ENCODE data around the gene ARID5B.
"Not testable (repeated sequence)": the region's sequence is repeated elsewhere in the genome, so short reads cannot be mapped to it uniquely, and the experiment has no call there.

The ARID5B gene

DNA sequence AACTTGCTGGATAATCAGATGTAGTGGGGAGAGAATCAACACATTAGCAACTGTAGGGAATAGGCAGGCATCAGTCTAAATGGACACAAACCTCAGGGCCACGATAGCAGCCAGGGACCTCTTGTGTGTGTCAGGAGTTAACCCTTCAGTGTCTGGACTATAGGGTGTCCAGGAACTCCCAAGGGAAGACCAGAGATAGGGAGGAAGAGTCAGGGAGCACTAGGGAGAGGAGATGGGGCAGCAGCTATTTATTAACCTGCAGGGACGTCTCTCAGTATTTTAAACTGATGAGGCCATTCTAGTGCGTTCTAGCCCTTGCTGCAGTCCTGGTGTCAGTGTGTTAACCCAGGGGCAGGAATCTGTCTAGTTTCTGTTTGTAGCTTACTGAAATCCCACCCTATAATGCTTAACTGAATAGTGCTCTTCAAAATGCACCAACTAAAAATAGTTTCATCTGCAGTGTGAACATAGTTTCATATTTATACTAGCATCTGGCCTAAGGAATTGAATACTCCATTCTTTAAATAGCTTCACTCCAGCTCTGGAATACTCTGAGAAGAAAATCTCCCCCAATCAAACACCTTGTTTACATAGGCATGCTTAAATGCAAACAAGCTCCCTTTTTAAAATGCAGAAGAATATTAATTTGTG lies 62.7 kb downstream of the ARID5B start:
- no peak for DNase-seq (ENCODE audit: low read depth in 1 of 2, low spot score in 1 of 2)

DNA sequence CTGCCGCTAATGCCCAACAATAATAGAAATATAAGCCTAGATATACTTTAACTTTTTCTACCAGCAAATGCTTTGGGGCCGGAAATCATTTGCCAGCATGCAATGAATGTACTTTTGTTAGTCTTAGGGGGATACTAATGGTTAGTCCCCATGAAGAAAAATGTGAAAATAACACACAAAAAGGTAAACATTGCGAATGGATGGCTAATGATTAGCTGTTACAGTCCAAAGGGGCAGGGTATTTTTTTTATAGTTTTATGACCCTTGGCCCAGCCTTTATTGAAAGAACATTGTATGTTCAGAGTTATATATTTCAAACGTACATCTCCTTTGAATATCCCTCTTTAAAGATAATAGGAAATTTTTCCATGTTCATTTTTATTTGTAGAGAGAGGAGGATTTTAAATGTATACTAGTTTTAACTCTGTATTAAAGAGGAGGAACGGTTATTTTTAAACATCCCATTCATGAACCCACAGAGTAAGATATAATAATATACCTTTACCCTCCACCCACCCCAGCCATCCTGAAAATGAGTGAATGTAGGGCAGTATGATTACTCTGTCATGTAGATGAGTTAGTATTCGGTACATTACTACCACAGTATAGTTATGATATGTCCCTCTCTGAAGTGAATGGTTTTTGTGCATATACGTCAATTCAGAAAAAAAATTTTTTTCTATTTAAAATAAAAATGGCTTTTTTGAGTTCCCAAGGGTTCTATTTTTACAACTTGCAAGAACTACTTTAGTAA lies 63.6 kb downstream of the ARID5B start:
- no peak for DNase-seq (ENCODE audit: low read depth in 1 of 2, low spot score in 1 of 2)

- no peak for DNase-seq (ENCODE audit: low read depth in 1 of 2, low spot score in 1 of 2)
Observed at GRCh38 chr10:61965703-61966395, 64.3 kb downstream of the ARID5B start.

DNA sequence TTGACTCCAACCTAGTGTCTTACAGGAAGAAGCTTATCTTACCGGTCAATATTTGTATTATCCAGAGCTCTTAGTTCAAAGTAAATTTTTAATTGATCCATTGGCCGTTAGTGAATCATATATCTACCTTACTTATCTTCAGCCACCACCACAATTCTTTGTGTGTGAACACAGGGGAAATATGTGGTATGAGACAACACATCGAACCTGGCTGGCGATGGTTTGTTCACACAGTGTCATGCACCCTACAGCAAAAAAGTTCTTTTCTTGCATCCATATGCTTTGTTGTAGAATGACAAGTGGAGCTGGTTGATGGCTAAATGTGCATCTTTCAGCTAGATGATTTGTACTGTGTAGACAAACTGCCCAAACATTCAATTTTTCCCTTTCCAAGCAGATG lies 65.8 kb downstream of the ARID5B start:
- DNase-seq (ENCODE audit: low read depth in 1 of 2, low spot score in 1 of 2) = no peak

- no peak for DNase-seq (ENCODE audit: low read depth in 1 of 2, low spot score in 1 of 2)
Observed at GRCh38 chr10:61970182-61971002, 68.9 kb downstream of the ARID5B start.

DNA sequence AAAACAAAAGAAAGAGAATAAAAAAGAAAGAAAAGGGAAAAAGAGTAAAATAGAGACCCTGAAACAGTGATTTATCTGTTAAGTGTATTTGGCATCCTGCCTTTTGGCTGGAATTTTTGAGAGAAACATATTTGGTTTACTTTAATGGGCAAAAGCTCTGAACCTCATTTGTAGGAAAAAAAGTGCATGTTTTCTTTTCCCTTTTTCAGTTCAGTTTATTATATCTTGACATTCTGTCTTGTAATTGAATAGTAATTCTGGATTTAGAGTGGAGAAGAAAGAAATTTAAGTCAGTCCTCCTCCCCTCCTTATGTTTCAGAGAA lies 69.5 kb downstream of the ARID5B start:
- no peak for DNase-seq (ENCODE audit: low read depth in 1 of 2, low spot score in 1 of 2)

GRCh38 chr10:61973169-61973568 lies 71.7 kb downstream of the ARID5B start:
- no peak for DNase-seq (ENCODE audit: low read depth in 1 of 2, low spot score in 1 of 2)

DNA sequence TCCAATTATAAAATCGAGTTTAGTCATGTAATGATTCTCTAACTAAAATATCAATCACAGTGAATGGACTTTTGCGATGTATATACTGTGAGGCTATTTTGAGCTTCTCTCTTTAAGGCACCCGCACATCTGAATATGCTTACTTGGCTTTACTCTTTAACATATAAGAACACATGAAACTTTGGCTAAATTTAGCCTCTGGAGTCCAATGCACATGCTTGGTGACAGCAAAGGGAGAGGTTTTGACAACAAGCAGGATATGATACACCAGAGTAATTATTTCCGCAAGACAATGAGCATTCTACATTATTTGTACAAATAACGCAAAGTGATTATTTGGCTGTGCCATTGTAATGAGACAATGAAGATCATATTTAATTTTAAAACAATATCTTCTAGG lies 72.4 kb downstream of the ARID5B start:
- no peak for DNase-seq (ENCODE audit: low read depth in 1 of 2, low spot score in 1 of 2)

- no peak for DNase-seq (ENCODE audit: low read depth in 1 of 2, low spot score in 1 of 2)
Observed at GRCh38 chr10:61974601-61975390, 73.3 kb downstream of the ARID5B start.

DNA sequence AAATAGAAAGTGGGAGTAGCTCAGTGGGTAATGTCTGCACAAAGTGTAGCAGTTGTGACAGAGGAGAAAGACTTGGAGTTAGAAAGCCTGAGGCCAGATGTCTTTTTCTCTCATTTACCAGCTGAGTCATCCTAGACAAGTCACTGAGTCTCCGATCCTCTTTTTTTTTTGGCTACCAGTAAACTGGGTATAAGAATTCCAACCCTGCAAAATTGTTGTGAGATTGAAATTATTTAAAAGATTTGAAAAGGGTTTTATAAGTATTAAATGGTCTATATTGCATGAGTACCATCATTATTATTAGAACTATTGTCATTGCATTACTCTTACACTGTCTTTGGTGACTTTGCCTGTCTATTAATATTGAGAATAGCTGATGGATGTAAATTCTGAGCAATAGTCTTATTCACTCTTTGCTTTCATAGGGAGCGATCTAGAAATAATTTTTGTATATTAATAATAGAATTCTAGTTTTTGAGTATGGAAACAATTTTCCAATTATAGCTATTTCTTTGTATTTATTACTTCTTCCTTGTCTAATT lies 74.0 kb downstream of the ARID5B start:
- DNase-seq (ENCODE audit: low read depth in 1 of 2, low spot score in 1 of 2) = no peak

DNA sequence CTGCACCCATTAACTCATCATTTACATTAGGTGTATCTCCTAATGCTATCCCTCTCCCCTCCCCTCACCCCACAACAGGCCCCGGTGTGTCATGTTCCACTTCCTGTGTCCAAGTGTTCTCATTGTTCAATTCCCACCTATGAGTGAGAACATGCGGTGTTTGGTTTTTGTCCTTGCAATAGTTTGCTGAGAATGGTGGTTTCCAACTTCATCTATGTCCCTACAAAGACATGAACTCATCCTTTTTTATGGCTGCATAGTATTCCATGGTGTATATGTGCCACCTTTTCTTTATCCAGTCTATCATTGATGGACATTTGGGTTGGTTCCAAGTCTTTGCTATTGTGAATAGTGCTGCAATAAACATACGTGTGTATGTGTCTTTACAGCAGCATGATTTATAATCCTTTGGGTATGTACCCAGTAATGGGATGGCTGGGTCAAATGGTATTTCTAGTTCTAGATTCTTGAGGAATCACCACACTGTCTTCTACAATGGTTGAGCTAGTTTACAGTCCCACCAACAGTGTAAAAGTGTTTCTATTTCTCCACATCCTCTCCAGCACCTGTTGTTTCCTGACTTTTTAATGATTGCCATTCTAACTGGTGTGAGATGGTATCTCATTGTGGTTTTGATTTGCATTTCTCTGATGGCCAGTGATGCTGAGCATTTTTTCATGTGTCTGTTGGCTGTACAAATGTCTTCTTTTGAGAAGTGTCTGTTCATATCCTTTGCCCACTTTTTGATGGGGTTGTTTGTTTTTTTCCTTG lies 75.6 kb downstream of the ARID5B start:
- DNase-seq (ENCODE audit: low read depth in 1 of 2, low spot score in 1 of 2) = not testable (repeated sequence)

DNA sequence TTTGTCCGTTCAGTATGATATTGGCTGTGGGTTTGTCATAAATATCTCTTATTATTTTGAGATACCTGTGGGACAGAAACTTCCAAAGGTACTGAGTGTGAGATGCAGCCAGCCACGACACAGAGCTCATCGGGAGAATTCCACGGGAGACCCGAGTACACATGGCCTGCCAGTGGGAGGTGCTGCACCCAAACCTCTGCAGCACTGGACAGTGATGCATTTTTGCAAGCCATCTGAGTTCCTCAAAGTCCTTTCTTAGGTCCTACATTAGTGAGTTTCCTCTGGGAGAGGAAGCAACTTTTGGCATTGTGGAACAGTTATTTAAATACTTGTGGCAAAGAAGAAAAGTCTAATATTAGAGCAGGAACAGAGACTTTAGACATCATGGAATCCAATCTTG lies 77.5 kb downstream of the ARID5B start:
- DNase-seq (ENCODE audit: low read depth in 1 of 2, low spot score in 1 of 2) = no peak

GRCh38 chr10:61981460-61981859 lies 80.0 kb downstream of the ARID5B start:
- DNase-seq (ENCODE audit: low read depth in 1 of 2, low spot score in 1 of 2) = no peak

GRCh38 chr10:61983255-61983654 lies 81.8 kb downstream of the ARID5B start:
- DNase-seq (ENCODE audit: low read depth in 1 of 2, low spot score in 1 of 2) = no peak

DNA sequence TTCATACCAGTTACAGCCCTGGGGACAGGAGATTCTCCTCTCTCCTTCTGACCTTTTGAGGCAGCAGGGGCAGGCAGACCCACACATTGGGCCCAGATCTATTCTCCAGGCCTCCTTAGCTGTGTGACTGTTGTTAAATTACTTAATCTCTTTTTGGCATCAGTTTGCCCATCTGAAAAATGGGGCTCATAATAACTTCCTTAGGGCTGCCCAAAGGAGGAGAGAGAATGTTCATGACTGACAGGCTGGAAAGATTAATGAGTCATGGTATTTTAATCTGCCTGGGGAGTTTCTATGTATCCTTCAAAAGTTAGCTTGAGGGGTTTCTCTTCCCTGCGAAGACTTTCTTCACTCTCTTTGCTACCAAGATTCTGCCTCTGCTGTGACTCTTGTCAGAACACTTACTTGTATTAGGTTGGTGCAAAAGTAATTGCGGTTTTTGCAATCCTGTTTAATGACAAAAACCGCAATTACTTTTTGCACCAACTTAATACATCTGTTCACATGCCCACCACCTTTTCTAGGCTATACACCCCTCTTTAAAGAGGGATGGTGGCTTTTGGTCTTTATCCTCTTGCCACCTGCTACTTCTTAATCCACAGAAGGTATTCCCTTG lies 83.4 kb downstream of the ARID5B start:
- DNase-seq (ENCODE audit: low read depth in 1 of 2, low spot score in 1 of 2) = no peak

GRCh38 chr10:61985715-61986114 lies 84.2 kb downstream of the ARID5B start:
- DNase-seq (ENCODE audit: low read depth in 1 of 2, low spot score in 1 of 2) = no peak

GRCh38 chr10:61986382-61986781 lies 84.9 kb downstream of the ARID5B start:
- DNase-seq (ENCODE audit: low read depth in 1 of 2, low spot score in 1 of 2) = no peak

- DNase-seq (ENCODE audit: low read depth in 1 of 2, low spot score in 1 of 2) = no peak
Observed at GRCh38 chr10:61986788-61987492, 85.4 kb downstream of the ARID5B start.

DNA sequence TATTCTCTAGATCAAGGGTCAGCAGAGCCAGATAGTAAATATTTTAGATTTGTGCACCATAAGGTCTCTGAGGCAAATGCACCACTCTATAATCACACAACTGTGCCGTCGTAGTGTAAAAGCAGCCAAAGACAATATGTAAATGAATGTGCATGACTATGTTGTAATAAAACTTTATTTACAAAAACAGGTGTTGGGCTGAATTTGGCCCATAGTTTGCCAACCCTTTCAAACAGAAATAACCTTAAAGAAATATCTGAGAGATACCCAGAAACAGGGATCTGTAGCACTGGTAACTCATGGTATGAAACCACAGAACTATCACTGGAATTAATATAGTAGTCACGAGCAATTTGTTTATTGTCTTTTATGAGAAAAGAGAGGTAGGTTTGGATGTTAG lies 86.0 kb downstream of the ARID5B start:
- DNase-seq (ENCODE audit: low read depth in 1 of 2, low spot score in 1 of 2) = no peak

All from activated CD4-positive, alpha-beta T cell treated with anti-CD3 and anti-CD28 coated beads, Interleukin-2, amount 50 U/mL, for 24 hours (primary cell).